ENCODE results near the gene MACF1. TPM values are rescaled to one million over a fixed set of nuclear protein-coding genes. Genes with fewer than 3 reads are reported as not detected.

The MACF1 gene
- total RNA-seq, 4 donors from 2014 or later = 187 to 436 (median 261) TPM

DNA sequence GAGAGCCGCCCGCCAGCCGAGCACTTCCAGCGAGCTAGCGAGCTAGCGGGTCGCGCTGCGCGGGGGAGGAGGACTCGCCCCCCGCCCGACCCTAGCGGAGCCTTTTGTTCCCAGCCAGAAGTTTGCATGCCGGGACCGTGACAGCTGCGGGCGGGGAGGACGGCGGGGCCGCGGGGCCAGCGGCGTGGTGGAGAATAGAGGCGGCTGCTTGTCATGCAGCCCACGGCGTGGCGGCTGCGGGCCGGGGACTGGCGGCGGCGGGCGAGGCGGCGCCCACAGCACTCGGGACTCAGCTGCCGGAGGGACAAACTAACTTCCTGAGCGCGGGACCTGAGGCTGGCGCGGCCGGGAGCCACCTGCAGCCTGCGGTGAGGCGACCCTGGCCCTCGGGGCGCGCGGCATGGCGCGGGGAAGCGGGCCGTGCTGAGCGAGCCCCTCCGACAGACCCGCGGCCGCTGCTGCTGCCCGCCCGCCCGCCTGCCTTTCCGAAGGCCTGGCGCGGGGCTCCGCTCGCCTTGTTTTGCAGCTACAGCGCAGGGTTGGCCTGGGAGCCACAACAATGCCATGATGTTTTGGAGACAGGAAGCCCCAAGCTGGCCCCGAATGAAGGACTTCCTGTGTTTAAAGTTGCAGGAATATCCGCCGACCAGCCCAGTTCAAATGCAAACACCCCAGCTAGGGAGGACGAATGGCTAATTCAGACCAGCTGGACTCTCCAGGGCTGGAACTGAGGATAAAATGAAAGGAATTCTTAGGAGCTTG is 204.7 kb downstream of the MACF1 start:
- H3K4me3 ChIP-seq = peak overlapping the region; percentile 79 to 90 (median 83)
- peaks cover 0 to 3% (median 0%) of the 10 kb centered on the region in 3 donors for H3K36me3 ChIP-seq
- no peaks in the 10 kb centered on the region for H3K27me3 ChIP-seq
- peak in 1 of 2 donors; percentile 18 for TF ChIP-seq POLR2A (IDR thresholded peaks at IDR 0.05)
- TF ChIP-seq, protein P1, sequence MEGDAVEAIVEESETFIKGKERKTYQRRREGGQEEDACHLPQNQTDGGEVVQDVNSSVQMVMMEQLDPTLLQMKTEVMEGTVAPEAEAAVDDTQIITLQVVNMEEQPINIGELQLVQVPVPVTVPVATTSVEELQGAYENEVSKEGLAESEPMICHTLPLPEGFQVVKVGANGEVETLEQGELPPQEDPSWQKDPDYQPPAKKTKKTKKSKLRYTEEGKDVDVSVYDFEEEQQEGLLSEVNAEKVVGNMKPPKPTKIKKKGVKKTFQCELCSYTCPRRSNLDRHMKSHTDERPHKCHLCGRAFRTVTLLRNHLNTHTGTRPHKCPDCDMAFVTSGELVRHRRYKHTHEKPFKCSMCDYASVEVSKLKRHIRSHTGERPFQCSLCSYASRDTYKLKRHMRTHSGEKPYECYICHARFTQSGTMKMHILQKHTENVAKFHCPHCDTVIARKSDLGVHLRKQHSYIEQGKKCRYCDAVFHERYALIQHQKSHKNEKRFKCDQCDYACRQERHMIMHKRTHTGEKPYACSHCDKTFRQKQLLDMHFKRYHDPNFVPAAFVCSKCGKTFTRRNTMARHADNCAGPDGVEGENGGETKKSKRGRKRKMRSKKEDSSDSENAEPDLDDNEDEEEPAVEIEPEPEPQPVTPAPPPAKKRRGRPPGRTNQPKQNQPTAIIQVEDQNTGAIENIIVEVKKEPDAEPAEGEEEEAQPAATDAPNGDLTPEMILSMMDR (IDR thresholded peaks at IDR 0.05) = no peak
- H3K9me3 ChIP-seq = no peaks in the 10 kb centered on the region
- DNase-seq = peak; percentile 39 to 61 (median 58)
- peak overlapping the region; percentile 79 to 92 (median 82) for H3K27ac ChIP-seq
- peaks cover 0 to 50% (median 1%) of the 10 kb centered on the region in 4 donors for H3K4me1 ChIP-seq

DNA sequence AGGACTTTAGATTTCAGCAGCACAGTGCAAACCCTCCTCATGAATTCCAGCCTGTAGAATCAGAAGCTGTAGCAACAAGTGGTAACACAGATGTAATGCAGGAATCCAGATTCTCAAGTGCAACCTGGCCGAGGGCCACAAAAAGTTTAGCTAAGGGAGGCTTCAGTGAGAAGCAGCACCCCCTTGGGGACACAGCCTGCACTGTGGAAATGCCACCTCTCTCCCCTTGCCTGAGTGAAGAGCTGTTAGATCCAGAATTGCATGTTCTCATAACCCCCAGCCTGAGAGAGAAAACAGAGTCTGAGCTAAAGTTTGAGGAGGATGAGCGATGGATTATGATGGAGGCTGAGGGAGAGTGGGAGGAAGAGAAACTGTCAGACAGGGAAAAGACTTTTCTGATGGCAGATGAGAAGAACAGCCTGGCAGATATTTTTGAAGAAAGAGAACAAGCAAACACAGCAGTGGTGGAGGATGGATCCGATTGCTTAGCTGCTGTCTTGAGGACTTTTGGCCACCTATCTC is 206.5 kb downstream of the MACF1 start:
- peaks cover 0 to 50% (median 1%) of the 10 kb centered on the region in 4 donors for H3K4me1 ChIP-seq
- no peaks in the 10 kb centered on the region for H3K9me3 ChIP-seq
- no peaks in the 10 kb centered on the region for H3K27me3 ChIP-seq
- peak overlapping the region in 1 of 4 donors; percentile 16 for H3K4me3 ChIP-seq
- TF ChIP-seq, protein P1 (IDR thresholded peaks at IDR 0.05) = peak; percentile 35 to 64 (median 54)
- no peak for TF ChIP-seq POLR2A (IDR thresholded peaks at IDR 0.05)
- peak overlapping the region in 3 of 4 donors; percentile 11 to 82 (median 32) for H3K27ac ChIP-seq
- H3K36me3 ChIP-seq = peaks cover 0 to 3% (median 0%) of the 10 kb centered on the region in 3 donors
- DNase-seq = peak; percentile 60 to 85 (median 60)

DNA sequence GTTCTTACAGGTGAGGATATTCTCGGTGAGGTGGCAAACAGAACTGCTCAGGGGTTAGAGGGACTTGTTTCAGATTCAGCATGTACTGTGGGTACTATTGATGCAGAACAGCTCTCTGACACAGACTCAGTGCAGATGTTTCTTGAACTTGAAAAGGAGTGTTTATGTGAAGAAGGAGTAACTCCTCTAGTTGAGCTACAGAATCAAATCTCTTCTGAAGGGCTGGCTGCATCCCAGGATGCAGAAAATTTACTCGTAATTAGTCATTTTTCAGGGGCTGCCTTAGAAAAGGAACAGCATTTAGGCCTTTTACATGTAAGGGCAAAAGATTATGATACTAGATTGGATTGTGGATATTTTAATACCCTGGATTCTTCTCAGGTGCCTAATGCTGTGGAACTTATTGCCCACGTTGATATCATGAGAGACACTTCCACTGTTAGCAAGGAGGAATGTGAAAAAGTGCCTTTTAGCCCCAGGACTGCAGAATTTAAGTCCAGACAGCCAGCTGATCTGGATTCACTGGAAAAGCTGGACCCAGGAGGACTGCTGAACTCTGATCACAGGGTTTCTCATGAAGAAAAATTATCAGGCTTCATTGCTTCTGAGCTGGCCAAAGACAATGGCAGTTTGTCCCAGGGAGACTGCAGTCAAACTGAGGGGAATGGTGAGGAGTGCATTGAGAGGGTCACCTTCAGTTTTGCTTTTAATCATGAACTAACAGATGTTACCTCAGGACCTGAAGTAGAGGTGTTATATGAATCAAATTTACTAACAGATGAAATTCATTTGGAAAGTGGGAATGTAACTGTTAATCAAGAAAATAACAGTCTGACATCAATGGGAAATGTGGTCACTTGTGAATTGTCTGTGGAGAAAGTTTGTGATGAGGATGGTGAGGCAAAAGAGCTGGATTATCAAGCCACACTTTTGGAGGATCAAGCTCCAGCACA is 207.3 kb downstream of the MACF1 start:
- Histone ChIP-seq H3K4me3 (peak overlapping the region in 1 of 4 donors; percentile 16), H3K4me1 (peaks cover 0 to 50% (median 1%) of the 10 kb centered on the region in 4 donors), H3K36me3 (peaks cover 0 to 3% (median 0%) of the 10 kb centered on the region in 3 donors), H3K27ac (peak overlapping the region in 2 of 4 donors; percentile 11 to 32), H3K9me3 (no peaks in the 10 kb centered on the region), H3K27me3 (no peaks in the 10 kb centered on the region)
- TF ChIP-seq POLR2A (IDR thresholded peaks at IDR 0.05) = no peak
- TF ChIP-seq, protein P1 (IDR thresholded peaks at IDR 0.05) = no peak
- DNase-seq = no peak

DNA sequence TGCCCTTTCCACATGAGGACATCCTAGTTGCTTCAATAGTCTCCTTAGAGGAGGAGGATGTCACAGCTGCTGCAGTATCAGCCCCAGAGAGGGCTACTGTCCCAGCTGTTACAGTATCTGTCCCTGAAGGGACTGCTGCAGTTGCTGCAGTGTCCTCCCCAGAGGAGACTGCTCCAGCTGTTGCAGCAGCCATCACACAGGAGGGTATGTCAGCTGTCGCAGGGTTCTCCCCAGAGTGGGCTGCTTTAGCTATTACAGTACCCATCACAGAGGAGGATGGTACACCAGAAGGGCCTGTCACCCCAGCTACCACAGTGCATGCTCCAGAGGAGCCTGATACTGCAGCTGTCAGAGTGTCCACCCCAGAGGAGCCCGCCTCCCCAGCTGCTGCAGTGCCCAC is 208.4 kb downstream of the MACF1 start:
- no peak overlapping the region for H3K27ac ChIP-seq
- H3K27me3 ChIP-seq = no peaks in the 10 kb centered on the region
- TF ChIP-seq, protein P1 (IDR thresholded peaks at IDR 0.05) = no peak
- no peak for TF ChIP-seq POLR2A (IDR thresholded peaks at IDR 0.05)
- peaks cover 0 to 3% (median 0%) of the 10 kb centered on the region in 3 donors for H3K36me3 ChIP-seq
- peaks cover 0 to 40% (median 1%) of the 10 kb centered on the region in 4 donors for H3K4me1 ChIP-seq
- no peaks in the 10 kb centered on the region for H3K9me3 ChIP-seq
- H3K4me3 ChIP-seq = no peak overlapping the region
- DNase-seq = no peak

DNA sequence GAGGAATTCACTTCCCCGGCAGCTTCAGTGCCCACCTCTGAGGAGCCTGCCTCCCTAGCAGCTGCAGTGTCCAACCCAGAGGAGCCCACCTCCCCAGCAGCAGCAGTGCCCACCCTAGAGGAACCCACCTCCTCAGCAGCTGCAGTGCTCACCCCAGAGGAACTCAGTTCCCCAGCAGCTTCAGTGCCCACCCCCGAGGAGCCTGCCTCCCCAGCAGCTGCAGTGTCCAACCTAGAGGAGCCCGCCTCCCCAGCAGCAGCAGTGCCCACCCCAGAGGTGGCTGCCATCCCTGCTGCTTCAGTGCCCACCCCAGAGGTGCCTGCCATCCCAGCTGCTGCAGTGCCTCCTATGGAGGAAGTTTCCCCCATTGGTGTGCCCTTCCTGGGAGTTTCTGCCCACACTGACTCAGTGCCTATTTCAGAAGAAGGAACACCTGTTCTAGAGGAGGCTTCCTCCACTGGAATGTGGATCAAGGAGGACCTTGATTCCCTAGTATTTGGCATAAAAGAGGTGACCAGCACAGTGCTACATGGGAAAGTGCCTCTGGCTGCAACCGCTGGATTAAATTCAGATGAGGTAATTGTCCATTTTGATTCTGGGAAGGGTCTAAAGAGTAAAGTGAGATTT is 209.5 kb downstream of the MACF1 start:
- Histone ChIP-seq H3K4me1 (peaks cover 0 to 35% (median 1%) of the 10 kb centered on the region in 4 donors), H3K27ac (no peak overlapping the region), H3K4me3 (no peak overlapping the region), H3K27me3 (no peaks in the 10 kb centered on the region), H3K36me3 (peaks cover 0 to 3% (median 0%) of the 10 kb centered on the region in 3 donors), H3K9me3 (no peaks in the 10 kb centered on the region)
- no peak for DNase-seq
- TF ChIP-seq, protein P1 (IDR thresholded peaks at IDR 0.05) = no peak
- no peak for TF ChIP-seq POLR2A (IDR thresholded peaks at IDR 0.05)
